Ovary (tissue), 9 donors: ENCODE data around the gene SLC25A11. TPM values are rescaled to one million over a fixed set of nuclear protein-coding genes. Genes with fewer than 3 reads are reported as not detected.

Experiments
- DNase-seq, 5 donors: peaks; one replicate each; pipeline ENCODE4 v3.0.0-alpha.2; 2019 to 2020
- H3K27ac ChIP-seq, 2 donors: fragments of 200-600 bp; one replicate each; pipeline versions ENCODE4 v1.5.1 to v1.8.0; 2019 to 2022
- H3K27me3 ChIP-seq: fragments of 200-600 bp; one replicate; pipeline ENCODE4 v1.8.0; 2022
- H3K36me3 ChIP-seq: fragments of 200-600 bp; sonication (generic); one replicate; pipeline ENCODE4 v1.5.1; 2019
- H3K4me1 ChIP-seq: one replicate; pipeline ENCODE4 v1.8.1; 2013; ENCODE audit warnings: mild to moderate bottlenecking, moderate library complexity; ENCODE audit not compliant: insufficient read depth
- H3K4me3 ChIP-seq: fragments of 200-600 bp; sonication (generic); one replicate; pipeline ENCODE4 v1.5.1; 2017
- H3K9me3 ChIP-seq, 2 donors: fragments of 200-600 bp in 1 of 2; sonication (generic) in 1 of 2; one replicate each; pipeline versions ENCODE4 v1.5.1 to v1.8.1; 2013 to 2019; ENCODE audit warnings: mild to moderate bottlenecking in 1 of 2, moderate library complexity in 1 of 2
- CTCF ChIP-seq, 3 donors: fragments of 450-650 bp in 2 of 3; fragments of 200-600 bp in 1 of 3; IDR thresholded peaks; one replicate each; pipeline versions ENCODE4 v1.5.1 to v1.8.0; 2016 to 2022; ENCODE audit warnings: antibody characterized with exemption in 3 of 3, mild to moderate bottlenecking in 1 of 3
- EP300 ChIP-seq: sonication (generic); formaldehyde crosslinking; IDR thresholded peaks from one replicate; pipeline ENCODE4 v1.6.1; 2017; ENCODE audit warnings: antibody characterized with exemption
- POLR2A ChIP-seq: fragments of 450-650 bp; IDR thresholded peaks from one replicate; pipeline ENCODE4 v1.6.1; 2017; ENCODE audit warnings: antibody characterized with exemption, mild to moderate bottlenecking, moderate library complexity
- WGBS, 3 donors: extraction: QIAGEN DNeasy Blood & Tissue Kit in 1 of 3; methylation state at CpG; one replicate each; pipeline versions ENCODE4 v1.1.5 to v1.1.7; 2013 to 2017; 5-methylcytosine and 5-hydroxymethylcytosine counted together
- intact Hi-C, 4 donors: fragments of 100-400 bp; cut with DNase I; formaldehyde crosslinking; loops; one replicate each; pipeline versions ENCODE4 v1.11.0 to v1.15.1; 2022 to 2023
- polyA plus RNA-seq, 2 donors: library from polyadenylated mRNA; stranded (reverse); fragments of 200-250 nt in 1 of 2; fragments of 350-450 nt in 1 of 2; fragmentation: Illumina TruSeq in 1 of 2; extraction: RNeasy Lipid Tissue Mini Kit (QIAGEN cat#74804) in 1 of 2; gene quantifications; one replicate each; pipeline ENCODE4 v1.2.3, GENCODE V29; 2013 to 2014
- total RNA-seq, 7 donors: library from RNA; depleted of rRNA in 2 of 7; stranded (reverse); fragments of >200 nt in 2 of 7; fragmentation: NEBNext Ultra II Directional in 3 of 7; extraction: Animal tissue kit (Norgen Biotek cat#: 25700) in 3 of 7; gene quantifications; one replicate each; pipeline versions ENCODE4 v1.1.0 to v1.2.4, GENCODE V29; 2016 to 2023
- donor health status: DM: no; HTN: no; CAD: no; lungs with moderate emphysema.
- donor health status: DM: no; HTN: no; CAD: no.
- donor health status: Bipolar disorder and iron deficiency.
- donor health status: DM: yes; HTN: yes; CAD: no.
- donor health status: DM: no; HTN: no; CAD: no.
- donor health status: DM: yes; HTN: yes; CAD: no.

SLC25A11 gene
- total and polyA plus RNA-seq, 9 donors: 12.7 to 55.4 (median 42.3) TPM

GRCh38 chr17:4897785-4898184, 42.1 kb downstream of the SLC25A11 start:
- no peaks in the 10 kb centered on the region for H3K27me3 ChIP-seq
- no peak overlapping the region for H3K27ac ChIP-seq
- H3K36me3 ChIP-seq: no peaks in the 10 kb centered on the region
- no peaks in the 10 kb centered on the region for H3K9me3 ChIP-seq
- 62 to 73% (median 63%) methylated on average over 5 of the region's 5 CpGs for WGBS, 3 donors
- no peak for TF ChIP-seq CTCF (IDR thresholded peaks at IDR 0.05)
- TF ChIP-seq POLR2A: no peak
- TF ChIP-seq EP300: no peak
- DNase-seq: no peak
- peaks cover 11% of the 10 kb centered on the region for H3K4me1 ChIP-seq
- intact Hi-C loops: loop anchor here in 1 of 4 donors (5.0 kb wide), 1 partner anchor 165 kb away; the partner anchor contains the start of gene MED11
- H3K4me3 ChIP-seq: no peak overlapping the region

GRCh38 chr17:4897198-4897687, 42.6 kb downstream of the SLC25A11 start:
- intact Hi-C loops: loop anchor here in 1 of 4 donors (5.0 kb wide), 1 partner anchor 165 kb away; the partner anchor contains the start of gene MED11
- WGBS, 3 donors: 61 to 70% (median 65%) methylated on average over 10 of the region's 10 CpGs
- no peaks in the 10 kb centered on the region for H3K36me3 ChIP-seq

GRCh38 chr17:4896332-4897197, 43.3 kb downstream of the SLC25A11 start:
- H3K36me3 ChIP-seq: no peaks in the 10 kb centered on the region
- intact Hi-C loops: loop anchor here in 1 of 4 donors (5.0 kb wide), 1 partner anchor 164 kb away; the partner anchor contains the start of gene MED11

More at GRCh38 chr17:4897198-4897687, 42.6 kb downstream of the SLC25A11 start:
- TF ChIP-seq CTCF (IDR thresholded peaks at IDR 0.05): no peak
- TF ChIP-seq EP300: no peak
- TF ChIP-seq POLR2A: no peak
- peaks cover 8% of the 10 kb centered on the region for H3K4me1 ChIP-seq
- no peak overlapping the region for H3K27ac ChIP-seq
- no peaks in the 10 kb centered on the region for H3K9me3 ChIP-seq
- H3K4me3 ChIP-seq: no peak overlapping the region
- DNase-seq: peak in 2 of 5 donors; percentile 40 to 46
- H3K27me3 ChIP-seq: no peaks in the 10 kb centered on the region

More at GRCh38 chr17:4896332-4897197, 43.3 kb downstream of the SLC25A11 start:
- TF ChIP-seq POLR2A (no peak), EP300 (no peak), CTCF (IDR thresholded peaks at IDR 0.05) (no peak)
- H3K27me3 ChIP-seq: no peaks in the 10 kb centered on the region
- peaks cover 8% of the 10 kb centered on the region for H3K4me1 ChIP-seq
- WGBS, 3 donors: 82 to 87% (median 83%) methylated on average over 25 to 27 of the region's 27 CpGs
- peak in 1 of 5 donors; percentile 26 for DNase-seq
- no peak overlapping the region for H3K27ac ChIP-seq
- no peak overlapping the region for H3K4me3 ChIP-seq
- no peaks in the 10 kb centered on the region for H3K9me3 ChIP-seq
